Medulla oblongata (tissue), 1 donor: Measurements from ENCODE around the gene TAAR2.
A peak's percentile ranks its signal among the peaks of the same experiment; 100 is the strongest.
"Not testable (repeated sequence)": the region's sequence is repeated elsewhere in the genome, so short reads cannot be mapped to it uniquely, and the experiment has no call there.

Experiments
- DNase-seq: peaks from one replicate; pipeline ENCODE4 v3.0.0-alpha.2; 2015; ENCODE audit errors: extremely low spot score

TAAR2 gene

DNA sequence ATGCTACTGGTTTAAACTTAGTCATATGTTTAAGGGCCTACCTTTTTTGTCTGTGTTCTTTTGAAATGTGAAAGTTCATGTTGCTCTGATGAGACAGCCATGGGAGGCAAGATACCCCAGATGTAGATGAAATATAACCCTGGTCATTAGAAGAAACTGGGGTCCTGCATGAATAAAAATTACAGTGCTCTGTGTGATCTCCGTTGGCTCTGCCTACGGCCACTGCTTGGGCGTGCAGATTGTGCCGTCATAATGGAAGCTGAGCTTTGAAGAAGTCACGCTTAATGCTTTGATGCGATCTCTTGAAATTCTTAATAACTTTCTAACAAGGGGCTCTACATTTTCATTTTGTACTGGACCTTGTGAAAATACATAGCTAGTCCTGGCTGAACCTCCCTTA, at the start of gene TAAR2:
TSS of gene TAAR2 (minus strand) at position 101 of the 400 bp plus-strand sequence. CDS start at position 101, 0 bp downstream.
- DNase-seq, result no peak

DNA sequence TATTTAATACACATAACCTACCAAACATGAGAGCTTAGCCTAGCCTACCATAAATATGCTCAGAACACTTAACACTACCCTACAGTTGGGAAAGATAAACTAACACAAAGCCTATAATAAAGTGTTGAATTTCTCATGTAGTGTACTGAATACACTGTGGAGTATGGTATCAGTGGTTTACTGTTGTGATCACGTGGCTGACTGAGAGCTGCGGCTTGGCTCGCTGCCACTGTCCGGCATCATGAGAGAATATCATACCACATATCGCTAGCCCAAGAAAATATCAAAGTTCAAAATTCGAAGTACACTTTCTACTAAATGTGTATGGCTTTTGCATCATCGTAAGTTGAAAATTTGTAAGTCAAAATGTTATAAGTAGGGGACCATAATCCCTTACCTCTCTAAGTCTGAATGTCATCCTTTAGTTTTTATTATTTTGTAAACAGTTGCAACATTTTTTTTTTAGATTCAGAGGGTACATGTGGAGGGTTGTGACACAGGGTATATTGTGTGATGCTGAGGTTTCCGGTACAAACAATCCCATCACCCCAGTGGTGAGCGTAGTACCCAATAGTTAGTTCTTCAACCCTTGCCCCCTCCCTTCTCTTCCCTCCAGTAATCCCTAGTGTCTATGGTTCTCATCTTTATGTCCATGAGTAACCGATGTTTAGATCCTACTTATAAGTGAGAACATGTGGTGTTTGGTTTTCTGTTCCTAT, 49.5 kb upstream of the TAAR2 start:
- DNase-seq, result no peak

GRCh38 chr6:132671295-132671694, 47.2 kb upstream of the TAAR2 start:
- DNase-seq, result no peak

- DNase-seq, result peak; percentile 55
Measured at GRCh38 chr6:132669690-132670291, 45.7 kb upstream of the TAAR2 start.

DNA sequence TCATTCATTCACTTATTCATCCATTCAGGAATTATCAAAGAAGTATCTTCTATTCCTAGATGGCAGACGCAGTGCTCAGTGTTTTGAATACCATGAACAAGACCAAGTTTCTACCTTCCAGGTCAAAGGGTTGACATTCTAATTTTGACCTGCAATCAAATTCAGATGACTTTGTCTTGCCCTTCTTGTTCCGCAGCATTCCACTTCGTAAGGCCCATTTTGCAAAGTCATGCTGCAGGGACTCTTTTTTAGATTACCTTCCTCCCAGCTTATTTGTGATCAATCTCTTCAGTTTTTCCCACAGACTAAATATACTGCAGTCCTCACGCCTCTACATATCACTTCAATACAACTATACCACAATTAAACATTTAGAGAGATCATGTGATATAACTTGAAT, 42.0 kb upstream of the TAAR2 start:
- no peak for DNase-seq

GRCh38 chr6:132664309-132665034, 40.4 kb upstream of the TAAR2 start:
- DNase-seq, result no peak

DNA sequence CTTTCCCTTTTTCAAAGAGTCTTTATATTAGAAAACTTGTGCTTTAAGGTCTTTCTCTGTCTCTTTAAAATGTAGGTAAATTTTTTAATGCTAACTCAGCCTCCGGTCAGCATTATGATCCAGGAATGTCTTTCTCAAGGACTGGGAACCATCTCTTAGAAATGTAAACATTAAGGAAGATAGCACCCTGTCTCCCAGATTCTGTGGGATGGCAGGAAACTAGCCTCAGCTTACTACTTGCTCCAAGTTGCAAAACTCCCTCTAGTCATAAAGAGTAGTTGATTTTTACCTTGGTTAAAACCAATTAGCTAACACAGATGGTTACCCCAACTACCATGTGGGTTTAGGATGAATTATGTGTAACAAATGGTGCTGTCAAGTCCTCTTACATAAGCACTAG, 39.6 kb upstream of the TAAR2 start:
- no peak for DNase-seq

DNA sequence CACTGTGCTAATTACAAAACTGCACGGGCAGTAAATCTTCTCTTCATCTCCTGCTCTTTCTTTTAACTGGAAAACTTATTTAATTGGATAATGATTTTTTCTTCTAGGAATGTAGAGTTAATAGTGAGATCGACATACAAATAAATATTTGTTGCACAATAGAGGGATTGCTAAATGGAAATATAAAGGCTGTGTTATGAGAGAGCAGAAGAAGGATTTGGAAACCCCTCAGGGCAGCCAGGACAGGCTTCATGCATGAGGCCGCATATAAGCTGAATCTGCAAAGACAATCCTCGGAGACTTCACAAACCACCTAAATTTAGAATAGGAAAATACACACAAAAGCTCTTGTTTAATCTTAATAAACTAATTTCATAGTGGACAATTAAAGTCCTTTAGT, 37.8 kb upstream of the TAAR2 start:
- DNase-seq, result no peak

- no peak for DNase-seq
Measured at GRCh38 chr6:132659082-132659481, 35.0 kb upstream of the TAAR2 start, which contains the start of gene TAAR1. Gene TAAR1, minus strand, starts transcription at chr6:132659182. Its CDS starts 13,179 bp downstream, at chr6:132646003.

- peak; percentile 21 for DNase-seq
Measured at GRCh38 chr6:132651062-132651461, 27.0 kb upstream of the TAAR2 start.

DNA sequence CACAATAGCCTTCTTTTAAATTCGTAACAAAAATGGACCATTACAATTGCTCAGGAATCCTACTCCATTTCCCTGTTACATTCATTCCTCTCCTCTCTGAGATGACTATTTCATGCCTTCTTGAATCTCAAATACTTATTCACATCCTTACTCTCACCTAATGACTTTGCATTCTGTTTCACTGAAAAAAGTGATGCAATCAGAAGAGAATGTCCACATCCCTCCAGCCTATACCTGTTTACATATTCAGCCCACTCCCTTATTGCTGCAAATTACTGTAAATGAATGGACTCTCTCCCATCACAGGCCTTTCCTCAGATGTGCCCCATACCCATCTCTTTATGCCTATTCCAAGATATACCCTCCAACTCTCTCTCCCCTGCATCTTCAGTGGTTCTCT, 26.4 kb upstream of the TAAR2 start:
- DNase-seq, result no peak

DNA sequence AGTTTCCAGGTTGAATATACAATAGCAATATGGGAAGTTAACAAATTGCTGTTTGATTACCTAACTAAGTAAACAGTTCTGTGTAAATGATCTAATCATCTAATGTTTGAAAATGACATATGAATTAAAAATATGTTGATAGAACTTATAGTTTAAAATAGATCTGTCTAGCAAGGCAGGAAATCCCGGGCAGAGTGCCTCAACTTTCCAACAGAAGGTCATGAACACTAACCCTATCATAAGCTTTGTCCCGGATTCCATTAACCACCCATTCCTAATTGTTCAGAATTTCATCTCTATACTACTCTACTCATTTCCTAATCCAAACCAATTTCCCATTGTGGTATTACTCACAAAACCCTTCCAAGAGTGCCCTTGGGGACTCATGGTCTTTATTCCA, 24.8 kb upstream of the TAAR2 start:
- no peak for DNase-seq

DNA sequence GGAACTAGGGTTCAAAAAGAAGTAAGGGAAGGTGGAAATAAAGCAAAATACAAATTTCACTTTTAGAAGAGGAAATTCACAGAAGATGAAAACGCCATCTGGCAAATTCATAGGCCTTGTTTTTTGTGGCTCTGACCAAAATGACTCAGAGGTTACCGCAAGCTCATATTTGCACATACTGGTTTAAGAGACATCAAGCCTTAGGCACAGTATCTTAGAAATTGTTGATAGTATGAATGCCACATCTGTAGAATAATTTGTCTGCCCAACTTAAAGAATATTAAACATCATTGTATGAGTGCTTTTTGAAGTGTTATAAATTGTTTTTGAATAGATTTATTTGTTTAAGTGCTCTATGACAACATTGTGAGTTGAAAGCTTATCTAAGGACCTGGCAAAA, 24.3 kb upstream of the TAAR2 start:
- DNase-seq, result no peak

DNA sequence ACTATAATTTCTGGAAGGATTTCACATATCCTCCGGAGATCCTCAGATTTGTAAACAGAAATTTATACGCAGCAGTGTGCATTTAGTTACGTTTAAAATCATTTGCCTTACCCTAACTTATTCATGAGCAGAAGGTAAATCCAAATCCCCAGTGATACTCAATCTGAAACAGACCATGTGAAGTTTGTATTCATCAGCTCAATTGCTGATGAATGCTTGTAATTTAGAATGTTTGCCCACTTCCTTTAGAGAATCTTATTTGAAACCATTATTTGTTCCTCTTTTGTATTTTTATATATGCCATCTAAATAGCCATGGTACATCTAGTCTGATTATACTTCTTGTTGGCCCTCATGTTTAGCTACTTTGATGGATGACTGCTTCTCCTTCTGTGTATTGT, 19.5 kb upstream of the TAAR2 start:
- DNase-seq, result no peak

GRCh38 chr6:132637135-132637534, 13.1 kb upstream of the TAAR2 start:
- not testable (repeated sequence) for DNase-seq

- DNase-seq, result not testable (repeated sequence)
Measured at GRCh38 chr6:132635906-132636305, 11.8 kb upstream of the TAAR2 start.

DNA sequence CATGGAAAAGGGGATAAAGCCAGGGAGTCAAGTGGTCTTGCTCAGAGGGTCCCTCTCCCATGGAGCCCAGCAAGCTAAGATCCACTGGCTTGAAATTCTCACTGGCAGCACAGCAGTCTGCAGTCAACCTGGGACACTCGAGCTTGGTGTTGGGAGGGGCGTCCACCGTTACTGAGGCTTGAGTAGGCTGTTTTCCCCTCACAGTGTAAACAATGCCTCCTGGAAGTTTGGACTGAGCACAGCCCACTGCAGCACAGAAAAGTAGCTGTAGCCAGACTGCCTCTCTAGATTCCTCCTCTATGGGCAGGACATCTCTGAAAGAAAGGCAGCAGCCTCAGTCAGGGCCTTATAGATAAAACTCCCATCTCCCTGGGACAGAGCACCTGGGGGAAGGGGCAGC, 11.2 kb upstream of the TAAR2 start:
- not testable (repeated sequence) for DNase-seq

DNA sequence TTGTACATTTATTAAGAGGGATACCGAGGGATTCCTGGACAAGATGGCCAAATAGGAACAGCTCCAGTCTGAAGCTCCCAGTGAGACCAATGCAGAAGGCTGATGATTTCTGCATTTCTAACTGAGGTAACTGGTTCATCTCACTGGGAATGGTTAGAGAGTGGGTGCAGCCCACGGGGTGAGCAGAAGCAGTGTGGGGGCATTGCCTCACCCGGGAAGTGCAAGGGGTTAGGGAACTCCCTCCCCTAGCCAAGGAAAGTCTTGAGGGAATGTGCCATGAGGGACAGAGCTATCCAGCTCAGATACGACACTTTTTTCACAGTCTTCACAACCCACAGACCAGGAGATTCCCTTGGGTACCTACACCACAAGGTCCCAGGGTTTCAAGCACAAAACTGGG, 10.7 kb upstream of the TAAR2 start:
- no peak for DNase-seq

DNA sequence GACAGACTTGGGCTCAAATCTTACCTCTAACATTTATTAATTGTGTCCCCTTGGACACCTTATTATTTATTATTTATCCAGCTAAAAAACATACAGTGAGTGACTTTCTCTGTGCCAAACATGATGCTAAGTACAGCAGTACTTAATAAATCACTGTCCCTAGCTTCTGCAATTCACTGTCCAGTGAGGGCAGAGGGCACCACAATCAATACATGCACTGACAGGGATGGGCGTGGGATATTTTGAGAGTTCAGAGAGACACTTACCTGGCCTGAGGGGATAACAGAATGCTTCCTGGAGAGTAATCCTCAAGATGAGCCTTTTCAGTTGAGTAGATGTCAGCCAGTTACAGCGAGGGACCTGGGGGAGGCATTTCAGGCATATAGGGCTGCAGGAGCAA, 9.3 kb upstream of the TAAR2 start:
- no peak for DNase-seq

DNA sequence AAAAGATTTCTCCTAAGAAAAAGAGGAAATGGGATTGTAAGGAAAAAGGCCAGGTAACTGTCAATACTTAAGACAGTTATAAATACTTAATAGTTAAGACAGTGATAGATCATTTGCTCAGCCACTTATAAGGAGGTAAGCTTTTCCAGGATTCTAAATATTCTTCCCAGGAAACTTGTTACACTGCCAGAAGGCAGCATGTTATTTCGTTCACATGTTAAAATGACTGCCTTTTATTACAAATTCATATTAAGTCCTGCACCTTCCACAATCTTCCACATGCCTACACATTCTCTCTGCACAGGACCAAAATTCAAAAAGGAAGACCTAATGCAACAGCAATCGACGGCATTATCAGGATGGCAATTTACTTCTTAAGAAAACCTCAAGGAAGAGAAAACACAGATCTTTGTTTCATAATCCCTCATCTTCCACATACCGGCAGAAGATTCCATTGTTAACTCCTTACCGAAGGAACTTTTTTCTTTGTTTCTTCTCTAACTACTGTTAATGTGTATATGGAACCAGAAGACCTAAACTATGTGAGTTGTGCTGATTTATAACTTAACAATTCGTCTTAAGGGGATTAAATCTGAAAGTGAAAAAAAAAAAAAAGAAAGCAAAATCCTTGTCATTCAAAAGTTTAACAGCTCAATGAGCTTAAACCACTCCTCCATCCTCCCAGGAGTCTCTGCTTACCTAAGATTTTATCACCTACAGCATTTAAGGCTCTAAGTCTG, 799 bp downstream of the TAAR2 start:
- DNase-seq, result no peak

GRCh38 chr6:132616677-132617076, 7.4 kb downstream of the TAAR2 start:
- no peak for DNase-seq

DNA sequence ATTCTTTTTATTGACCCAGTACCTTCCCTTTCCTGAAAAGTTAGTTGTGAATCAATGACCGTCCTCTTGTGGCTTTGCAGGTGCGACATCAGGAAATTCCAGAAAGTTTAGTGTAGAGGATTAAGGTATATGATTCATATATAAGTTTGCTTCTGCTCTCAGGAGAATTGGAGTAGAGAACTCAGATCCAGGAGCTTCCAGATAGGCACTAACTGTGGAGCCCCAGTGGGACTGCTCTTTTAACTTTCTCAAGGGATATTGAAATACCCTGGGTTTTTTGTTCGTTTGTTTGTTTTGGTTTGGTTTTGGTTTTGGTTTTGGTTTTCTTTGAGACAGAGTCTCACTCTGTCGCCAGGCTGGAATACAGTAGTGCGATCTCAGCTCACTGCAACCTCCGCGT, 9.5 kb downstream of the TAAR2 start:
- no peak for DNase-seq
